Ammon's horn (tissue), 1 donor: ENCODE results near the gene RPTOR.
"Not testable (repeated sequence)": the region's sequence is repeated elsewhere in the genome, so short reads cannot be mapped to it uniquely, and the experiment has no call there.

Experiments
- DNase-seq: peaks from one replicate; pipeline ENCODE4 v3.0.0-alpha.2; 2016; ENCODE audit warnings: low spot score

The RPTOR gene

DNA sequence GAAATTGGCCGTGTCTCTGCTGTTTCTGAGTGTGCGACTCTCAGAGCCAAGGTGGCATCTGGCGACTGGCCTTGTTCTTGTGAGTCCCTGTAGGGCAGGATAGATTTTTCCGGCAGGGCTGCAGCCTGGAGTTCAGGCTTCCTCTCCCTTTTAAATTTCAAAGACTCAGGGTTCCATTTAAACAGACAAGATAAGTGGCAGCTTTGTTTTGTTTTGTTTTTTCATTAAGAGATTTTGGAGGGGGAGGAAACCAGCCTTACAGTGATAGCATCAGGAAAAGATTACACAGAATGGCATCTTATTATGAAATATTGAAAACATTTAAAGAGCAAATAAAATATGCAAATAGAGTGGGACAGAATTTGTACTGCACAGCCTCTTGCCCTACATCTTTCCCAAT, 151.3 kb downstream of the RPTOR start:
- DNase-seq, result no peak

DNA sequence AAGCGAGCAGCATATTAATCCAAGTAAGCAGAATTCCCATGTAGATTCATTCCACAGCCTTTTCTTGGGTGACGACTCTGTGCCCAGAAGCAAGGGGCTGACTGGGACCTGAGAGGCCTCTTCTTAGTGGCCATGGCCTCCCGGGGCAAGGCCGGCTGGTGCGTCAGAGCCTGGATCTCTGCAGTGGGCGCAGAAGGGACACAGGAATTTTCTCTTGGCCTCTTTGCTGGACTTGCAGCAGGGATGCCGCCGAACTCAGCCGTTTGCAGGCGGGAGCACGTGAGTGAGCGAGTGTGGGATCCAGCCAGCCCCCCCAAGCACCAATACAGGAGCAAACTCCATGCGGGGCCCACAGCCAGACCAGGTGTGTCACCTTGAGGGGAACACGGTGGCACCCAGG, 151.8 kb downstream of the RPTOR start:
- DNase-seq, result no peak

DNA sequence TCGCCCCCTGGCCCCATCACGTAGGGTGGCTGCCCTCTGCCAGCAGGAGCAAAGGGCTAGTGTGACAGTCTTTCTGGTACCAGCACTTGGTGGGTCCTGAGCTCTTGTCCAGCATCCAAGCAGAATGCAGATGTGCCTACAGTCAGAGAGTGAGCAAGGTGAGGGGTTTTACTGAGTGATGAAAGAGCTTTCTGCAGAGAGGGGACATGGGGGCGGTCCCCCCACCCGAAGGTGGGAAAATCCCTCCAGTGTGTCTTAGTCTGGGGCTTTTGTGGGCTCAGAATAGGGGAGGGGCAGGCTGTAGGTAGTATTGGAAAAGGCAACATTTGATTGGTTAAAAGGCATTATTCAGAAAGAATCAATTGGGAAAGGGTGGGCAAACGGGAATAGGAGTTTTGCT, 152.3 kb downstream of the RPTOR start:
- DNase-seq, result no peak

DNA sequence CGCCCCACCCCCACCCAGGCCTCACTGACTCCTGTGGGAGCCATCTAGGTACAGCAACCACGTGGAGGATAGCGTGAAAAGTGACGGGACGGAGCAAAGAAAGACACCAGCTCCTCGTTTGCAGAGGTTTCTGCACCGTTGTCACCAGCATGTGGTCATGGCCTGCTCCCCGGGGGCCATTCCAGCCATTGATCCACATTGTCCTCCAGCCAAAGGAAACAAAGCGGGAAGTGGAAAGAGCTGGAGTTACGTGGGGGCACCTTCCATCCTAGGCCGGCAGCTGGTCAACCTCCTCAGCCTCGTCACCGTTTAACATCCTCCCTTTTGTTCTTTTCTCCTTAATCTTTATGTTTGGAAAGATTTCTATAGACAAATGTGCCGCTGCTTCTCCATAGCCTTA, 153.7 kb downstream of the RPTOR start:
- DNase-seq, result no peak

DNA sequence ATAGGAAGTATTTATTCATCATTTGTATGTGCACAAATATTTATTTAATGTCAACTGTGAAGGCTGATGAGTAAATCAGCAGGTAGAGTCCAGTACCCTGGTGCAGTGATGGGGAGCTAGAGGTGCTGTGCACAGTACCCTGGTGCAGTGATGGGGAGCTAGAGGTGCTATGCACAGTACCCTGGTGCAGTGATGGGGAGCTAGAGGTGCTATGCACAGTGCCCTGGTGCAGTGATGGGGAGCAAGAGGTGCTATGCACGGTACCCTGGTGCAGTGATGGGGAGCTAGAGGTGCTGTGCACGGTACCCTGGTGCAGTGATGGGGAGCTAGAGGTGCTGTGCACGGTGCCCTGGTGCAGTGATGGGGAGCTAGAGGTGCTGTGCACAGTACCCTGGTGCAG, 154.6 kb downstream of the RPTOR start:
- not testable (repeated sequence) for DNase-seq

DNA sequence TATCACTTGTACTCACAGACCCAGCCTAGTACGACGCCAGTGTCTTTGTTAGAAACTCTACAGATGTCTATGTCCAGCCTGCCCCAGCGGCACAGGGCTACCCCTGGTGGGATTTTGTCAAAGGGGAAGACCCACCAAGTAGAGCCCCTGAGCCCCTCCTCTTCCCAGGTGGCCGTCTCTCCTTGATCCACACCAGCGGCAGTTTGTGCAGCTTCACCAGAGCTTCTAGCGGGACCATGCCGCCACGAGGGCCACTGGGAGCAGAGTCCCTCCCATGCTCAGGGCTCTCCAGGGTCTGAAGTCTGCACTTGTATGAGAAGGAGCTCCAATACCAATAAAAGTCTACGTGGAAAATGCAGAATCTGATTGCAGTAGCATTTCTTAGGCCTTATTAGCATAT, 157.1 kb downstream of the RPTOR start:
- DNase-seq, result no peak

DNA sequence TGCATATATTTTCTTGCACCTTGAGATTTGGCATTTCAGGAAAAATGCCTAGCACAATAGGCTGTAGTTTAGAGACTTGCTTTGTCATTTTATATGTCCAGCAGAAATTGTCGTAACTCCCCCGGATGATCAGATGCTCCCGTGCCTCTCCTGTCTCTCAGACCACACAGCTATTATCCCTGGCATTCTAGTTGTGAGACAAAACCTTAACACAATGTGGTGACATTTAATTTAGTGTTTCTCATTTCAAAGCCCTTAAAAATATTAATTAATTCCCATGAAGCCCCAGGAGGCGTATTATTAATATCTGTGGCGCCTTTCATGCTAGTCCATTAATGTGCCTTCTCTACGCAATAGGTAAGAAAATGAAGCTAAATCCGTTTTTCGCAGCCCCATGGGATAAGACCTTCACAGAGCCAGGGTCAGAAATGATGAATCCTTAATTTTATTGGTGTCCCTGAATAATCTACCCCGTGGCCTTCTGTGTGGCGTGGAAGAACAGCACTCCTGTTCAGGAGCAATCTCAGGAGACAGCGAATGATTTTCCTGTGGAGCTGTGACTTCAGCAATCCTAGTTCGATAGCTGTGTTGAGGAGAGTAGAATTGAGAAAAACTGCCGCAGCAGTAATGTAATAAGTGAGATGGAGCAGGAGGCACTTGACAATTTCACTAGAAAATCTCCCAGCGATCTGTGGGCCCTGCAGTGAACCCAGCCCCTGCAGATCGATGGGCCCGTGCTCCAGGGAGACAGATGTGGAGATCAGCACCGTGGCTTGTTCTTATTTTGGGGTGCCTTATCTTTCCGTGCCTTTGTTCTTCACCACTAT, 157.9 kb downstream of the RPTOR start:
- no peak for DNase-seq

DNA sequence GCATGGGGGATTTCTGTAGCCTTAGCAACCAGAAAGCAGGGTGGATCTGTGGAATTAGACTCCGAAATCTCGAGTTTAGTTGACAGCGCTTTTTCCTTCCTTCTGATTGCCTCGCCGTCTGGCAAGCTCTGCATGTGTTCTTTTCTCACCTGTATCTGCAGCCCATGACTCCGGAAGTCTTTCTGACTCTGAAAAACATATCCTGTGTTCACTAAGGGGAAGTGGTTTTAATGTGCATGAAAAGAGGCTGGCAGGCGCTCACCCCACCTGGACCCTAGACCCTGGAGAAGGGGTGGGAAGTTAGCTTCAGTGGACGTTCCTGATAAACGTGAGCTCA, 158.5 kb downstream of the RPTOR start:
- DNase-seq, result no peak

DNA sequence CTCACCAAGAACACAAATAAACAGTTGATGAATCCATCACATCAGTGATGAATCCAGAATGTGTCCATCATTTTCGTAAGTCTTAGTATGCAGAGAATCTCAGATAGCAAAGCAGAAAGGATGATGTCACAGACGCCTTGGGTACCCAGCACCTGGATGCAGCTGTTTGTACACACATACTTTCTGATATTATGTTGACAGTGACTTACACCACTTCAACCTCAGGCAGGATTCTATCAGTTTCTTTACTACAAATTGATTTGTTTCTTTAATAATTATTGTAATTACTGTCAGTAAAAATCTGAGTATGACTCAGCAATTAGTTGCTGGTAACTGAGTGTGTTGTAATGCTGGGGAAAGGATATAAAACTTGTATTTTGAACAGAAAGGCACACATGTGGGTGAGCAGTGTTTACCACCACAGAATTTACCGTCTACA, 159.8 kb downstream of the RPTOR start:
- no peak for DNase-seq

DNA sequence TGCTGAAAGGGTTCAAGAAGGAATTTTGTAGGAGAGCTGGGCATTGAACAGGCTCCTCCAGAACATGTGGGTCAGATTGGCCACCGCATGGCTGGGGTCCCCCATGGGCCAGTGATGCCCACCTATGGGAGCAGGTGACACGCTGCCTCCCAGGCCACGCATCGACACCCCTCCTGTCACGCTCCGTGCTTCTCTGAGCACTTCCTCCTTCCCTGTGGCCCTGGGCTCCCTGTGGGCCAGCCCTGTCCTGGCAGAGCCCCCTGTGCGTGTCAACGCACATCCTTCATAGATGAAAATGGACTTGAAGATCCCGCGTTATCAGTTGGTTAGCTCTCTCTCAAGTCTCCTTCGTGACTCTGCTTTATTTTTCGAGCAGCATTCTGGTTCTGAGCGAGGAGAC, 160.3 kb downstream of the RPTOR start:
- DNase-seq, result no peak

DNA sequence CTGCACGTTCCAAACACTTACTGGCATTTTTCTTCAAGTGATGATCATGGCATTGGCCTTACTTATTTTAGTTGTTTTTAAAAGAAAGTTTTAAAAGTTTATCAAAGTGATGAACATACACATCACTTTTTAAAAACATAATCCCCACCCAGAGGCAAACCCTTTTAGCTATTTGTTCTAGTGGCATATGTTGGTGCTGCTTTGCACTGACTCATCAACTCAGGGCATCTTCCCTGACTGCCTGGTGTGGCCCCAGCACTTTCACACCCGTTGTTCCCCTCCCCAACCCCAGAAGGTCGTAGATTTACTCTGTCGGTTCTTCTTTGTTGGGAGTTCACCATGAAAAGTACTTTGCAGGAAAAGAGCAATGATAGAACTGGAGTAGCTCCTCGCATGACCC, 161.3 kb downstream of the RPTOR start:
- no peak for DNase-seq

DNA sequence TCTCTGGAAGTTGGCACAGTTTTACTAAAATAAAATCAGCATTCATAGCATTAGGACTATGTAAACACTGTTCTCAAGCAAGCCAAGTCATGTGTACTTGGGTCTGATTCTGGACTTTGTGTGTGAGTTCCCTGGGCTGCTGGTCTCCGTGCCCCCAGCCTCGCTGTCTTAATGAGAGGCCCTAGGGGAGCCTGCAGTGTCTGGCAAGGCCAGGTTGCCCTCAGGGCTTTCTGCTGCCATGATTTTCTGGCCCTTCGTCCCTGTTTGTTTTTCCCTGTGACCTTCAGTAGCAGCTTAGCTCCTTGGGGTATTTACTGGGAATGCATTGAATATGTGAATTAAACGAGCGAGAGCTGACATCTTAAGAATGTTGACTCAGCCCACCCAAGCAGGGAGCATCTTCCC, 161.8 kb downstream of the RPTOR start:
- DNase-seq, result no peak

DNA sequence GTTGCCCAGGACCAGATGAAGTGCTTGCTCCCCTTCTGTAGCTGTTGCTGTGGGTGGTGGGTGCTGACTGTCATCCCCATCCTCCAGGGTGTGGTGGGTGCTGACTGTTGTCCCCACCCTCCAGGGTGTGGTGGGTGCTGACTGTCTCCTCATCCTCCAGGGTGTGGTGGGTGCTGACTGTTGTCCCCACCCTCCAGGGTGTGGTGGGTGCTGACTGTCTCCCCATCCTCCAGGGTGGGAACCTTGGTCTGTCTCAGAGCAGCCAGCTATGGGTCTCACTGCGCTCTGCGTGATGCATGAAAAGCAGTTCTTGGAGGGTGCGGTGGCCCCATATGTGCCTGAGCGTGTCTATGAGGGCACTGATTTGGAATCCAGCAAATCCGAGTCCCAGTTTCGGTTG, 163.8 kb downstream of the RPTOR start:
- no peak for DNase-seq

DNA sequence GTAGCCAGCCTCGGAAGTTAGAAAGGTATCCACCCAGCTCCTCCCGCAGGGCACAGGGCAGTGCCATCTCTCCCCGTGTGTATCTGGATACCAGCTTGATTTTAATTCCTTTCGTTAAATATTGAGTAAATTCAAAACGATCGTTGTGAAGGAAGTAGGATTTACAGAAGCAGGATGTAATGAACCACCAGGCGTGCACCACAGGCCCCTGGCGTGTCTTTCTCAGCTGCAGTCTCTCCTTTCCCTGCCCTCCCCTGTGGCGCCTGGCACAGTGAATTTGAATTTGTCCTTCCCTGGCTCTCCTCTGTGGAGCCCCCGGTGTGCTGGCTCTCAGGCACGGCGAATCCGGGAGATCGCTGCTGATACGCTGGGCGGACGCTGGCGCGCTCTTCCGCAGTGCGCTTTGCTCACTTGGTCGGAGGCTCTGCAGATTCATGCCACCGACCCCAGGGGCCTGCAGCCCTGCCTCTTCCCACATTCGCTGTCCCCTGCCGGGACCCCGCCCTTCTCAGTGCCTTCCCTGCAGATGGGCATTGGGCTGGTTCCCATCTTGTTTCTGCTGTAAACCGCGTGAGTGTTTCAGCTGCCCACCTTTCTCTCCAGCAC, 164.6 kb downstream of the RPTOR start:
- DNase-seq, result no peak

DNA sequence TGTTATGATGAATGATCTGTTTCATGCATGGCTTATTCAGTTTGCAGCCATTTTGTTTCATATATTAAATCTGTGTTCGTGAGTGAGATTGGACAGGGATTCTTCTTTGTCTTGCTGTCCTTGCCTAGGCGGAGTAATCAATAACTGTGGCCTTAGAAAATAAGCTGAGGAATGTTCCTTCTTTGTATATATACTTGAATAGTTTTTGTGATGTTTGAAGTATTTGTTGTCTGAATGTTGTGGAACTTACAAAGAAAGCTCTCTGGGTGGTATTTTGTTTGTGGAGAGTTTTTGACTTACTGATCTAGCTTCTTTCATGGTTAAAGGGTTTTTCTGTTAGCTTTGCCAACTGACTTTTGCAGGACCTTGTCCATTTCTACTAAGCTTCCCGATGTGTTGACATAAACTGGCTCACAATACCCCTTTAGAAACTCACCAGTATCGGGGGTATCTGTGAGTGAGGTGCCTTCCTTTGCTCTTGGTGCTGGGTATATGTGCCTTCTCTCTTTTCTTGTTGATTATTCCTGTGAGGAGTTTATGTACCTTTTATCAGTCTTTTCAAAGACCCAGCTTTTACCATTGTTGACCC, 166.2 kb downstream of the RPTOR start:
- no peak for DNase-seq

DNA sequence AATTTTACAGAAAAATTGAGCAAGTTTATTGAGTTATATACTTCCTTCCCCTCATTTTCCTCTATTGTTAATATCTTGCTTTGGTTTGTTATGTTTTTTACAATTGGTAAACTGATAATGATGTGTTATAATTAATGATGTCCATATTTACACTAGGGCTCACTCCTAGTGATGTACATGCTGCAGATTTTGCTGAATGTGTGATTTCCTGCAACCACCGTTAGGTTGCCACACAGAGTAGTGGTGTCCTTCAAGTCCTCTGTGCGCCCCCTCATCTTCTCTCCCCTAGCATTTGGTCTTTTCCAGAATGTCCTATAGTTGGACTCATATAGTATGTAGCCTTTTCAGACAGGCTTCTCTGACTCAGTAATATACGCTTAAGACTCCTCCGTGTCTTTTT, 167.5 kb downstream of the RPTOR start:
- no peak for DNase-seq

DNA sequence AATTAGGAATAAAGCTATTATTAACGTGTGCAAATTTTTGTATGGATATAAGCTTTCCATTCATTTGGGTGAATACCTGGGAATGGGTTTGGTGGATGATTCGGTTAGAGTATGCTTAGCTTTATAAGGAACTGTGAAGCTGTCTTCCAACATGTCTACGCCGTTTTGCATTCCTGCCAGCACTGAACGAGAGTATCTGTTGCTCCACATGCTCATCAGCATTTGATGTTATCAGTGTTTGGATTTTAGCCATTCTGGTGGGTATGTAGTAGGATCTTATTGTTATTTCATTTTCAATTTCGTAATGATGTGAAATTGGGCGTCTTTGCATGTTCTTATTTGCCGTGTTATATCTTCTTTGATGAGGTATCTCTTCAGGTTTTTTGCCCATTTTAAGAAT, 168.0 kb downstream of the RPTOR start:
- DNase-seq, result no peak

DNA sequence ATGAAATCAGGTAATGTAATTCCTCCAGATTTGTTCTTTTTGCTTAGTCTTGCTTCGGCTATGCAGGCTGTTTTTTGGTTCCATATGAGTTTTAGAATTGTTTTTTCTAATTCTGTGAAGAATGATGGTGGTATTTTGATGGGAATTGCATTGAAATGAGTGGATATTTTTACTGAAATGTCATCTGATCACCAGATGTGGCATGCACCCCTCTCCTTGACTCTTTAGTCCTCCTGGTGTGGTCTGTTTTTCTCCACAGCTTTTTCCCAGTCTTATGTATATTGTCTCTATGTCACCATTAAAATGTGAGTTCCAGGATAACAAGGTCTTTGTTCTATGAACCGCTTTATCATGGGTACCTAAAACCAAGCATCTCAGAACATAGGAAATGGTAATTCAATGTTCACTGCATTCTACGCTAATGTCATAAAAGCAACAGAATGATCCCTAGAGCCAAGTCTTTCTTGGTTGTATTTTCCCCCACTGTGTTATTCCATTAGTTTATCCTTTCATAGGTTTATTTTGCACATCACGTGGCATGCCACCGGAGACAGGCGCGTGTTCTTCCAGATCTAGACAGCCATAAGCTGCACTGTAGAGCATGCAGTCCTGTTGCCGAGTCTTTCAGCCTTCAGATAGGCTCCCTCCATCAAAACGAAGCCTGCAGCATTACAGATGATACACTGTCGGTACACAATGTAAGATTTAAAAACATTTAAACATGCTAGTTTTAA, 172.5 kb downstream of the RPTOR start:
- peak; percentile 35 for DNase-seq

DNA sequence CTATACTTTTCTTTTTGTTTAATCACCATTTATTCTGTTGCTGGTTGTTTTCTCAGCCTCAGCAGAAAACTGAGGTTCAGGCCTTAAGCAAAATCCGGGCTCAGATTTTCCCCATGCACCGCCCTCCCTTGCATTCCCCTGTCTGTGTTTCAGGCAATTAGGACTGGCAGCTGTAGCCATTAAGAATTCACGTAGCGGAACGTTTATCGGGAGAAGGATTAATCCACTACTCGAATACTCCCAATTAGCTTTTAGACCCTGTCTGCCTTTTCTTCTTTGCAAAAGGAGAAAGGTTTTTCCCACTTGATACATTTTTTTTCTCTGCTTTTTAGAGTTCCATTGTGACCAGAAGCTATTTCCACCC, 173.1 kb downstream of the RPTOR start:
- DNase-seq, result no peak

DNA sequence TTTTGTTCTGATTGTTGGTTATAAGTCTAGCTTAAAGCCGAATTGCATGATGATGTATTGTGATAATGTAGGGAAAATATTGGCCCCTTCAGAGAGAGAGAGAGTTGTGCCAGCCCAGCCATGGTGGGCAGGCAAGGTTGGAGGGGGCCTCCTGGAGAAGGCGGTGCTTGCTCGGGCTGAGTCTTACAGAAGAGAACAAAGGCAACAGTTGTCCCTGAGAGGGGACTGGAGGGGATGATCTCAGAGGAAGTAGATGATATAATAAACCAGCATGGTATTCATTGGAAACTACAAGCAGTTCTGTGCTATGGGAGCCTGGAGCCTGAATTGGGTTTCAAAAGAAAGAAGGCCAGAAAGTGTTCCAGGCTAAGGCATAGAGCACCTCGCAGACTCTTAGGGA, 173.8 kb downstream of the RPTOR start:
- peak; percentile 48 for DNase-seq

DNA sequence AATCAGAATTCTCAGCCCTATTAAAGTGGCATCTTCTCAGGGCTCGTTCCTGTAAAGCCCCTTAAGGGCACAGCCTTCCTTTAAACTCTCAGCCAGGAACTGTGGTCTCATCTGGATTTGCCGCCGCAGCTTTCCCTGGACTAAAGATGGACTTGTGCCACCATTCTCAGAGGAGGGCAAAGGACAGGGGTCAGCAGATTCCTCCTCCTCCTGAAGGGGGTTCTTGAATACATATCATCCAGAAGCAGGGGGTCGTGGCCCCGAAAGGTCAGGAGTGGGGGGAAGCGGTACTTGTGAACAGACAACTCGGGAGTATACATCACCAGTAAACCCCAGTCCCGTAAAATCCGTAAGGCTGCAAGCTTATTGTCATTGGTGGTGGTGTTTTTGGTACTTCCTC, 174.8 kb downstream of the RPTOR start:
- no peak for DNase-seq

DNA sequence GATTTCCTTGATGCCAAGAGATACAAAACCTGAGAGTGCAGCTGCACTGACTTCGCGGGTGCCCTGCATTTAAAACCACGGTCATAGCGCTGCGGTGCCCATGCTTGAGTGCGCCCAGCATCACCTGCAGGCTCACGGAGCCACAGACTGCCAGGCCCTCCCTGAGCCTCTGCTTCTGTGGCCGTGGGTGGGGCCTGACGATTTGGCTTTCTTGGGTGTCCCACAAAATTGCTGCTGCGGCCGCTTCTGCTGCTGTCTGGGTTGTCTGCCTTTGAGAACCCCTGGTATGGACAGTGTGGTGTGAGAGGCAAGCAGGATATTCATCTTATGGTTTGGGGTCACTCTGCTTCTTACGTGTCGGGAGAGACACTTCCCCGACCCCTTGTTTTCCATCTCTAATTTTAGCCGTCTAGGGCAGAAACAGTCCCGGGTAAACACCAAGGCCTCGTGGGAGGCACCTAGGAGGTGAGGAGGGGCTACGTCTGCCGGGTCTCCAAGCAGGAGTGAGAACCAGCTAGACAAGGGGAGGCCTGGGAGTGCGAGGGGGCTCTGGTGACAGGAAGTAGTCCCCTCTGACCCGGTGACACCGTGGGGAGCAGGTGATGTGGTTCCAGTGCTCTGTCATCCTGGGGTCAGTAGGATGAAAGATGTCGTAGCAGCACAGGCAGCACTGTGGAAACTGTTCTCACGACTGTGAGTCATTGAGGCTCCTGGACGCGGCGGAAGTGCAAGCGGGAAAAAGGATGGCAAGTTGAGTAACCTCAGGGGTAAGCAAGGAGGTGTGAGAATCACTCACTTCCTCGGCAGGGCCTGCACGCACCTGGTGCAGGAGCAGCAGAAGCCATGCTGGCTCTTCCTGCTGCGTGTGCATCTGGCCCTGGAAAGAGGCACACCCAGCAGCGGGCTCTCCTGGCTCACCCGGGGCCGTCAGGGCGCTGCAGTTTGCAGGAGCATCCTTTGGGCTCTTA, 176.3 kb downstream of the RPTOR start:
- no peak for DNase-seq
